SH-SY5Y (cell line): Measurements from ENCODE around the gene NUP93.

Experiments
- GATA2 ChIP-seq: IDR thresholded peaks from 2 replicates; pipeline ENCODE4 v1.6.1; 2011; ENCODE audit warnings: mild to moderate bottlenecking, low read depth, low read length
- GATA3 ChIP-seq: IDR thresholded peaks from 2 replicates; pipeline ENCODE4 v1.6.1; 2011; ENCODE audit warnings: low read depth, mild to moderate bottlenecking, low read length, moderate library complexity

NUP93 gene

DNA sequence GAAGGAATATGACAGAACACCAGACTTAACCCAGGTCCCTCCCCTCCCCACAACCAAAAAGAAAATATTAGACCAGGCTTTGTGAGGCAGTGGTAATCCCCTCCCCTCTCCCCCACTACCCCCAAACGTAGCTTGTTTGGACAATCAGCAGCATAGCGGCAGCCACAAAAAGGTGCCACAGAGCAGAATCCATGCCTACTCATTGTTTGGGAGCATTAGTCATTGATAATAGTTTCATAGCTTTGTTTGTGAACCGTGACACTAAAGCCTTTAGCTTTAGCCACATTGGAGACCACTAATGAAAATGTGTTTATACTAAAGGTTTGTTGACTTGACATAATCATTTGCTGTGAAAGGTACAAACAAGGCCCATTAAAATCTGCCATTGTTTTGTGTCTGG, 65.1 kb downstream of the NUP93 start:
- TF ChIP-seq GATA2 (no peak), GATA3 (no peak)

DNA sequence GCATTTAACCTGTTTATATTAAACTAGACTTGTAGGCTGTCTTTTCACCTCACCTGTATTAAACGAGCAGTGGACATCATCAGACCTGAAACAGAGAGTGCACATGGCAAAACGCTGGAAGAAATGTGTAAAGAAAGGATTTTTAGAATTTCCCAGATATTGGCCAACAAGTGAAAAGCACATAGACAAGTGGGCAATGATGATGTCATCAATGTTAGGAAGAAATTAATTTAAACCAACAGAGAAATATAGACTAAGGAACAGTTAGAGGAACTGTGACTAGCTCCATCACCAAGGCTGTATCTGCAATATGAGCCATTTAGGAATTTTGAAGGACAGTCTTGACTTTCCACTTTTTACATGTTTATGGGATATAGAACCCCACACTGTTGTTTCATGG, 67.9 kb downstream of the NUP93 start:
- TF ChIP-seq GATA2: no peak
- TF ChIP-seq GATA3: no peak

DNA sequence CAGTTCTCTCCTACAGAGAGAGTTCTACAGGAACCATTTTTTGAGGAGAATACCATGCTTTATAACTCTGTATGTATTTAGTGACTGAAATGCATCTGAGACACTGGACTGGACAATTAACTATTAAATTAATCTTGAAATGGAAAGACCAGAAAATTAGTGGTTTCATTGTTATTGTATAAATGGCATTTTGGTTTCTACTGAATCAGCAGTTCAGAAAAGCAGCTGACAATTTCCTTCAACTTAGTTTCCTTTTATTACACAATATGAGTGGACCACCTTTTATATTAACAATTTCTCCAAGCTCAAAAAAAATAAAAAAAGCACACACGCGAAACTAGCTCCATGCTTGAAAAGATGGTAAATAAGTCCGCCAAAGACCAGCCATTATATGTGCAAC, 69.0 kb downstream of the NUP93 start:
- TF ChIP-seq GATA2 (no peak), GATA3 (no peak)

DNA sequence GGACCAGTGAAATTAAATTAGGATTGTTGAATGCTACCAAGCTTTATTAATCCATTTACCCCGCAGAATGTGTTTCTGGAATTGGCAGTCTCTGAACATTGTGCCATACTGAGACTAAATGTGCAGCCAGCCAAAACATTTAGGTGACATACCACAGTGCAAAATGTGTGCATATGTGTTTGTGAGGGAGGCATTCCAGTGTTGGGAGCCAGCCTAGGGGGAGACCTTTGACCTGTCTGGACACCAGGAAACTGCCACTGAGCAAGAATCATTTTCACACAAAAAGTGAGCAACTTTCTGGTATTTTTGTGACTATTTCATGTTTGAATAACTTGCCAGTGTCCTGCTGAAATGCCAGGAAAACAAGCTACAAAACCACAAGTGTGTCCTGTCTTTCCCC, 70.4 kb downstream of the NUP93 start:
- no peak for TF ChIP-seq GATA2
- TF ChIP-seq GATA3: no peak

DNA sequence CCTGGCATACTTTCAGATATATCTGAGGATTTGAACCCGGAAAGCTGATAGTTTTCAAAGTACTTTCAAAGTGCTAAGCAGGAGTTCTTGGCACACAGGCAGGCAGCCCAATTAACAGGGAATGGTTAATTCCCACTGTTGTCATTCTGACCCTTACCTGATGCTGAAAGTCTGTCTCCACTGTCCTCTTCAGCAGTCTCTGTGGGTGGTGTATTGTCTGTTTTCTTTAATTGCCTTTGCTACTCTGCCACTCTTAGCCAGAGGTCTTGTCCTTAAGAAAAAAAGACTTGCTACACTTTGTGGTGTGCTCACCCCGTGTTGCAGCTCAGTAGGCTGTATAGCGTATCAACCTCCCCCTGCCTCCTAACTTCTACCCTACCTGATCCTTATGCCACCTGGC, 71.8 kb downstream of the NUP93 start:
- no peak for TF ChIP-seq GATA3
- no peak for TF ChIP-seq GATA2

DNA sequence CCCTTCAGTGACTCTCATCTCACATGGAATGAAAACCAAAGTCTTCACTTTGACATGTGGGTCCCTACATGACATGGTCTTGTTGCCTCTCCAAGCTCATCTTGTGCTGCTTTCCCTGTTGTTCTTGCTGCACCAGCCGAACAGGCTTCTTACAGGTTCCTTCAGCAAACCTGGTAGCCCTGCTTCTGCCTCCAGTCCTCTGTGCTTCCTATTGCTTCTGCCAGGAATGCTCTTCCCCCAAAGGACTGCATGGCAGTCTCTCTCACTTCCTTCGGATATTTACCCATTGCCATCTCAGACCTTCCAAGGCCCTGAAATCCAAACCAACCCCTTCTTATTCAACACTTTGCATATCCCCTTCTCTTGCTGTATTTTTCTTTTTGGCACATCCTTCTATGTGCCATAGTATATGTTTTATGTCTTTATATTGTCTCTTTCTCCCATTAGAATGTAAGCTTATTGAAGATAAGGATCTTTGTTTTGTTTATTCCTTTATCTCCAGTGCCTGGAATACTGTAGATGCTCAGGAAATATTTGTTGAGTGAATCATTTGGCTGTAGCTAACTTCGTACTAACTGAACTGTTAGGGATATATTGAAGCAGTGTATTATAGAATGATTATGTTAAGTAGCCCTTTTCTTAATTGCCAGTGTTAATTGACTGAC, 77.2 kb downstream of the NUP93 start:
- TF ChIP-seq GATA3 (no peak; the same call in 1 of the 2 replicates), GATA2 (no peak)

DNA sequence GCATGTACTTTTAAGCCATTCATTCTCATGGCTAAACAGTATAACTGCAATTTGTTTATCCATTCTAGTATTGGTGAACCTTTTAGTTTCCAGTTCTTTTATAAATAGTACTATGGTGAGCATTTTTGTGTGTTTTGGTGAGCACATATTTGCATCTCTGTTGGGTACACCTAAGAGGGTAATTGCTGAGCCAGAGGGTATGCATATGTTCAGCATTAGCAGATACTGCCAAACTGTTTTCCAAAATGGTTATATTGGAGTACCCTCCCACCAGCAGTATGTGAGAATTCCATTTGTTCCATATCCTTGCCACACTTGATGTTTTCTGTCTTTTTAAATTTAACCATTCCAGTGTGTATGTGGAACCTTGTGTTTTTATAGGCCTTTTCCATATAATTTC, 81.0 kb downstream of the NUP93 start:
- TF ChIP-seq GATA3: no peak
- TF ChIP-seq GATA2: no peak

DNA sequence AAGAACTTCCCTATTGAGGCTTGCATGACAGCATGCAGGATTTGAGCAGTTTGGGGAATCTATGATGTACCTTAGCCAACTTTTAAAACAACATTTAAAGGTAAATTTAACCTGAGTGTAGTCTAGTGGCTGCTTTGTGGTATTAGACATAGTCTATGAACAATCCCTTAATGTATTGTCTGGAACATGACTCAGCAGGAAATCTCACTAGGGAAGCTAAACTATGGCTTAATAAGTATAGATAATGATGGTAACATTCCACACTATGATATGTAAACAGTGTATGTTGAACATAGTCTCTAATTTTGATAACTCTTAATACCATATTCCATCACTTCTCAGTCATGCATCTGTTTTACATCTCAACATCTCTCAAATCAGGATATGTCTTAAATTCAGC, 83.0 kb downstream of the NUP93 start:
- TF ChIP-seq GATA3: no peak
- no peak for TF ChIP-seq GATA2

DNA sequence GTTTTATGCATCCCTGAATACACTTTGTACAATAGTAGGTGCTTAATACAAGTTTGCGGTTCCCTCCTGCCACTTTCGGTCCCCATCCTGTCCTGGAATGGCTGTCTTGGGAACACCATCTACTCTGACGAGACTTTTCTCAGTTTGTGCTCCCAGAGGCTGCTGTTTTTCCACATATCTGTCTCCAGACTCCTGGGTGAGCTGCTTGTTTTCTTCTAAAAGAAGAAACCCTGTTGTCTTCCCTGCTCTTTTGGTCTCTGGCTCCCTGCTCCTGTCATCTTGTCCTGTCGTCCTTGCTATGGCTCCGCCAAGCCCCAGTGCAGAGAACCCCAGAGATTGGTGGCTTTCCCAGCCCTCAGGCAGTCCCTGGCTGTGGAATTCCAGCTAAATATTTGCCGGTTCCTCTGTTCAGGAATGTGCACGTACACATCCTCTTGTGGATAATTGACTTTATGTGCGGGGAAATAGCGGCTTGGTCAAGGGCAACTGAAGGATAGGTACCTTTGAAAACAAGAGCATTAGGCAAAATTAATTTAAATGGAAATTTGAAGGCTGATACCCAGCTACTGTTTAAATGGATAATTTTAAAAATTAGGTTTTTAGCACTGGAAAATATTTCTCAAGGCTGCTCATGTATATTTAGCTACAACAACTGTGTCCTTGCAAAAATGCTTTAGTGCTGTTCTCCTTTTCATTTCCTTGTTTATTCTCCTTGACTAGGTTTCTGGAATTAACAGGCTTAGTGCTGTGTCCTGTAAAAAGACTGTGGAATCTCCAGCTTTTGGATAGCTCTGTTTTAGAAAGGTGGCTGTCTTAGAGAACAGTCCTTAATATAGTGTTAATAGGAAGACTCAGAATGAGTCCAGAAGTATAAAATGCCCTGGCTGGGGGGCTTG, 84.9 kb downstream of the NUP93 start:
- TF ChIP-seq GATA2: no peak
- no peak for TF ChIP-seq GATA3

DNA sequence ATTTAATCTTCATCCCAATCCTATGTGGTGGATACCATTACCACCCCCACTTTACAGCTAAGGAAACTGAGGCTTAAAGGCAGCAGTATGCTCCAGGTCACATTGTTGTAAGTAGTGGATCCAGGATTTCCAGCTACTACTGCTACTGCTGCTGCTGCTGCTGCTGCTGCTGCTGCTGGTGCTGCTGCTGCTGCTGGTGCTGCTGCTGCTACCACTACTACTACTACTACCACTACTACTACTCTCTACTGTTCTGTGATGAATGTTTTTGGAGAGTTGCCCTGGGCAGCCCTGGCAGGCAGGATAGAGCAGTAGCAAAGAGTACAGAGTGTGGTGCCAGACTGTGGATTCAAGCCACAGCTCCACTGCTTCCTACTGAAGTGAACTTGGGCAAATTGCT, 85.8 kb downstream of the NUP93 start:
- TF ChIP-seq GATA2 (no peak), GATA3 (no peak)

DNA sequence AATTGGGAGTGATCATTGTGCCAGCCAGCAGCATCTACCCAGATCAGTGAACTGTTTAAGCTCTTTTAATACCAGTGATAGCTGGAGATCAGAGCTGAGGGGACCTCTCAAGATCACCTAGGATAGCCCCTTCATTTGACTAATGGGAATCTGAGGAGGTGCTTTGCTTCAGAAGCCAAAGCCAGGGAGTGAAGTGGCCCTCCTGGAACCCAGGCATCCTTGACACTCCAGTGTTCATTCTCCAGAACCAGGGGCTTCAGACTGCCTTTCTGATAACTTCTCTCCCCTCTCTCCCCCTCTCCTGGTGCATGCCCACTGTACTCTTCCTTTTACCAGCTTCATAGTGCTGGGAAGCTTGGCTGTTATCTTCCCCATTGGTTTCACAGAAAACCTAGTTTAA, 87.1 kb downstream of the NUP93 start:
- TF ChIP-seq GATA3: no peak
- no peak for TF ChIP-seq GATA2

DNA sequence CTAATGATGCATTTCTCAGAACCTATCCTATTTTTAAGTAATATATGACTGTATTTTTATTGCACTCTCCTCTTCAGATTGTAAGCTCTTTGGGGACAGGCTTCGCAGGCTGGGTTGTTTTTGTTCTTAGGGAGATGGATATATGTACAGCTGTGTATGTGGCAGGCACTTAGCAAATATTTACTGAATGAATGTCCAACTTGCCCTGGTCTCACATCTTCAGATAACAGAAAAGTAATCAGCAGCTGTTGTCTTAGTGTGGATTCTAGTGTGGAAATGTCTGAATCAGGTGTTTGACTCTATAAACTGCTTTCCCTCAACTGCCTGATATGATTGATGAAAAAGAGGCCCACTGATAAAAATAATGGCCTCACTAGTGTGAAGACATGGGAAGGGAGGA, 88.0 kb downstream of the NUP93 start:
- TF ChIP-seq GATA2: no peak

DNA sequence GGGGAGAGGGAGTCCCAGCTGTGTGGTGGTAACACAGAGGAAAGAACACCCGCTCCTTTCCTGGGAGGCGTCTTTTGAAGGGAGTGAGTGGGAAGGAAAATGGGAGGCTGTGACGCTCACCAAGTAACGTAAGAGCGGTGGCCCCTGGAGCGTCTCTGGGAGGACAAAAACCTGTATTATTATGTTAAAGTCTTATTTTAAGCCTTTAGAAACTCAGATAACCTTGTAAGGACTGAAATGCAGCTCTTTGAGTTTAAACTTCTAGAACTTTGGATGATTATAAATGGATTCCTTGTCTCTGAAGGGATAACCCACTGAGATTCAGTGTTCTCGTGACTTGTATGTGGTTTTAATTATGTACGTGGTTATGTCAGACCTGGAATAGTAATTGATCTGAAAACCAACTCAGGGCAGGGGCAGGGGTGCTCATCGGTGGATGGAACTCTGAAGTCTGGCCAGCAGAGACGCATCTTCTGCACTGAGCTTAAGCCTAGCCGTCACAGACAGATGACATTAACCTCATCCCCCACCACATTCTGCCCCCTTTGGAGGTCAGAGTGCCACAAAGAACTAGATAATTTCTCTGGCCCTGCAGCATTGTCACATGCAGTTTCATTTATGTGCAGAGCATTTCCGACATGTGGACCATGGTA, 93.3 kb downstream of the NUP93 start:
- no peak for TF ChIP-seq GATA3
- no peak for TF ChIP-seq GATA2

DNA sequence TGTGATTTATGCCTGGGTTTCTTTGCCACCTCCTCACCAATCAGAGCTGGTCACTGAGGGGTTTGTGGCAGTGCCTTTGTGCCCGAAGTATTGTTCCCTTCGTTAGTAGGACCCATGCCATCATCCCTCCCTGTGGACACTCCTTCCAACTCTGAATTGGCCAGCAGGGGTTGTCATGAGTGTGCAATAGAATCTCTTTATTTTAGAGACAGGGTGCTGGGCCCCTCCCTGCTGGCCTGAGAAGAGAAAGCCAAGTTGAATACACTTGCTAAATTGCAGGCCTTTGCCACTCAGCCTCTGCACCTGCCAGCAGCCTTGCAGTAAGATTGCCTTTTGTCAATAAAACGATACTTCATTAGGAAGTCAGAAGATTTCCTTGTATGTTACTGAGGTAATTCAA, 94.4 kb downstream of the NUP93 start:
- TF ChIP-seq GATA2 (no peak), GATA3 (no peak)

DNA sequence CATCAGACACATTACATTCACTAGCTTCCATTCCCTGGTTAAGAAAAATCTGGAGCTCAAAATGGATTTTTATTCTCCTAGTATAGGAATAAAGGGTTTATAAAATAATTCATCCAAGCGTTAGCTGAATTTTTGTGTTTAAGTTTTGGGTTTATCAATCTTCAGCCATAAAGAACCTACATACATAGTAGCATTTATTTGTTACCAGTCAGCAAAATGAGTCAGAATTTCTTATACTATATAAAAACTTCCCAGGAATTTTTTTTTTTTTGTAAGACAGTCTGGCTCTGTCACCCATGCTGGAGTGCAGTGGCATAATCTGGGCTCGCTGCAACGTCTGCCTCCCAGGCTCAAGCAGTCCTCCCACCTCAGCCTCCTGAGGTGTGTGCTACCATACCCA, 94.9 kb downstream of the NUP93 start:
- TF ChIP-seq GATA3 (no peak), GATA2 (no peak)
